Measurements from ENCODE around the gene ADAMTSL1. TPM values are rescaled to one million over a fixed set of nuclear protein-coding genes. Genes with fewer than 3 reads are reported as not detected.

The ADAMTSL1 gene
- total RNA-seq, 4 donors from 2014 or later, result 0.32 to 2.3 (median 1.3) TPM

GRCh38 chr9:18666986-18667772 lies 193.2 kb downstream of the ADAMTSL1 start:
- no peak overlapping the region for H3K4me3 ChIP-seq
- no peaks in the 10 kb centered on the region for H3K9me3 ChIP-seq
- no peak for DNase-seq (ENCODE audit: low spot score in 2 of 2)
- no peak for TF ChIP-seq EP300 (IDR thresholded peaks at IDR 0.05)
- TF ChIP-seq POLR2AphosphoS5 (IDR thresholded peaks at IDR 0.05), result no peak
- TF ChIP-seq CTCF (IDR thresholded peaks at IDR 0.05), result no peak
- TF ChIP-seq POLR2A (IDR thresholded peaks at IDR 0.05), result no peak
- H3K36me3 ChIP-seq, result no peaks in the 10 kb centered on the region
- H3K4me1 ChIP-seq, result peaks cover 14% of the 10 kb centered on the region
- H3K27ac ChIP-seq, result no peak overlapping the region
- WGBS, result 56% methylated on average over 6 of the region's 6 CpGs
- H3K27me3 ChIP-seq, result no peaks in the 10 kb centered on the region

GRCh38 chr9:18668944-18669343 lies 195.0 kb downstream of the ADAMTSL1 start:
- no peak overlapping the region for H3K27ac ChIP-seq

GRCh38 chr9:18672706-18673105 lies 198.8 kb downstream of the ADAMTSL1 start:
- no peak overlapping the region for H3K27ac ChIP-seq
- H3K4me1 ChIP-seq, result peaks cover 4% of the 10 kb centered on the region
- no peaks in the 10 kb centered on the region for H3K9me3 ChIP-seq
- DNase-seq (ENCODE audit: low spot score in 2 of 2), result no peak
- H3K4me3 ChIP-seq, result no peak overlapping the region
- TF ChIP-seq CTCF (IDR thresholded peaks at IDR 0.05), result no peak
- no peak for TF ChIP-seq POLR2A (IDR thresholded peaks at IDR 0.05)
- TF ChIP-seq EP300 (IDR thresholded peaks at IDR 0.05), result no peak
- TF ChIP-seq POLR2AphosphoS5 (IDR thresholded peaks at IDR 0.05), result no peak
- H3K36me3 ChIP-seq, result no peaks in the 10 kb centered on the region
- no peaks in the 10 kb centered on the region for H3K27me3 ChIP-seq

More at GRCh38 chr9:18668944-18669343, 195.0 kb downstream of the ADAMTSL1 start:
- Histone ChIP-seq H3K27me3 (no peaks in the 10 kb centered on the region), H3K4me1 (peaks cover 14% of the 10 kb centered on the region), H3K4me3 (no peak overlapping the region), H3K36me3 (no peaks in the 10 kb centered on the region), H3K9me3 (no peaks in the 10 kb centered on the region)
- DNase-seq (ENCODE audit: low spot score in 2 of 2), result no peak
- WGBS, result 45% methylated on average over 2 of the region's 2 CpGs
- TF ChIP-seq CTCF (IDR thresholded peaks at IDR 0.05), result no peak
- no peak for TF ChIP-seq EP300 (IDR thresholded peaks at IDR 0.05)
- no peak for TF ChIP-seq POLR2AphosphoS5 (IDR thresholded peaks at IDR 0.05)
- no peak for TF ChIP-seq POLR2A (IDR thresholded peaks at IDR 0.05)

- 72% methylated on average over 4 of the region's 4 CpGs for WGBS
- Histone ChIP-seq H3K4me1 (peaks cover 4% of the 10 kb centered on the region), H3K36me3 (no peaks in the 10 kb centered on the region), H3K4me3 (no peak overlapping the region), H3K27ac (no peak overlapping the region), H3K9me3 (no peaks in the 10 kb centered on the region), H3K27me3 (no peaks in the 10 kb centered on the region)
- TF ChIP-seq POLR2AphosphoS5 (IDR thresholded peaks at IDR 0.05) (no peak), EP300 (IDR thresholded peaks at IDR 0.05) (no peak), POLR2A (IDR thresholded peaks at IDR 0.05) (no peak), CTCF (IDR thresholded peaks at IDR 0.05) (no peak)
- DNase-seq (ENCODE audit: low spot score in 2 of 2), result no peak
Measured at GRCh38 chr9:18673179-18673578, 199.2 kb downstream of the ADAMTSL1 start.

DNA sequence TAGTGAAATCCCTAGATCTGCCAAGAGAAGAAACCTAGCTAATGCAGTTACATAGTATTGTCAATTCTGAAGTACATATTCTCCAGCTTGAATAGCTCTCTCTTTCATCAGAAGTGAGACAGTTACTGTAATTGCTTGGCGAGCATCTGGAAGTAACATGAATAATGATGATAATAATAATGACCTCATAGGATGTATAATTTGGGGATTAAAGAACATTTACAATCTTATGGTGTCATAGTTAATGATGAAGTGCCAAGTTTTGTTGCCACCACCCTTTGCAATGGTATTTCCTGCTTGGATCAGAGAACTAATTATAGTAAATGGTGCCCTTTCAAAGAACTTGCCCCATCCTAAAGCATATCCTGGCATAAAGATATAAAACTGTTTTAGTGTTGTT lies 201.4 kb downstream of the ADAMTSL1 start:
- no peaks in the 10 kb centered on the region for H3K36me3 ChIP-seq
- H3K4me1 ChIP-seq, result peaks cover 4% of the 10 kb centered on the region
- DNase-seq (ENCODE audit: low spot score in 2 of 2), result no peak
- H3K27ac ChIP-seq, result no peak overlapping the region
- no peaks in the 10 kb centered on the region for H3K27me3 ChIP-seq
- H3K4me3 ChIP-seq, result no peak overlapping the region
- TF ChIP-seq POLR2AphosphoS5 (IDR thresholded peaks at IDR 0.05) (no peak), EP300 (IDR thresholded peaks at IDR 0.05) (no peak), CTCF (IDR thresholded peaks at IDR 0.05) (no peak), POLR2A (IDR thresholded peaks at IDR 0.05) (no peak)
- WGBS, result 56% methylated on average over 1 of the region's 1 CpG
- no peaks in the 10 kb centered on the region for H3K9me3 ChIP-seq

Data from suprapubic skin (tissue), 4 donors.